Neural cell (in vitro differentiated cells): ENCODE measurements around the gene SGPP1. TPM values are rescaled to one million over a fixed set of nuclear protein-coding genes. Genes with fewer than 3 reads are reported as not detected.

ENCODE experiments used
- H2AFZ ChIP-seq: fragments of 200-600, 300-800 bp; sonication (generic), shearing (Covaris generic); 2 replicates; pipeline ENCODE4 v1.6.0; 2014; ENCODE audit warnings: low read depth, mild to moderate bottlenecking, antibody characterized with exemption, low read length, moderate library complexity
- H3F3A ChIP-seq: fragments of 200-600 bp; shearing (Covaris generic); 2 replicates; pipeline ENCODE4 v1.6.1; 2016; ENCODE audit warnings: mild to moderate bottlenecking, moderate library complexity, mixed read lengths, antibody characterized with exemption, low read length; ENCODE audit not compliant: insufficient read depth, poor library complexity, severe bottlenecking
- H3K27ac ChIP-seq: fragments of 200-600, 300-800 bp; sonication (generic), shearing (Covaris generic); 2 replicates; pipeline ENCODE4 v1.5.1; 2014; ENCODE audit warnings: mild to moderate bottlenecking, low read length, moderate library complexity
- H3K27me3 ChIP-seq: fragments of 300-800, 200-600 bp; sonication (generic), shearing (Covaris generic); 2 replicates; pipeline ENCODE4 v1.6.0; 2014; ENCODE audit warnings: mild to moderate bottlenecking, low read depth, low read length, moderate library complexity; ENCODE audit not compliant: insufficient read depth
- H3K36me3 ChIP-seq: fragments of 300-800, 200-600 bp; sonication (generic), shearing (Covaris generic); 2 replicates; pipeline ENCODE4 v1.5.1; 2014; ENCODE audit warnings: mild to moderate bottlenecking, antibody characterized with exemption, low read length, moderate library complexity; ENCODE audit not compliant: insufficient read depth
- H3K4me2 ChIP-seq: fragments of 300-800, 200-600 bp; sonication (generic), shearing (Covaris generic); 2 replicates; pipeline ENCODE4 v1.6.0; 2014; ENCODE audit warnings: mild to moderate bottlenecking, low read length
- H3K4me3 ChIP-seq: fragments of 300-800, 200-600 bp; sonication (generic), shearing (Covaris generic); 2 replicates; pipeline ENCODE4 v1.5.1; 2014; ENCODE audit warnings: mild to moderate bottlenecking, low read length, moderate library complexity
- H3K79me2 ChIP-seq: fragments of 200-600 bp; shearing (Covaris generic); replicated peaks from 2 replicates; pipeline ENCODE4 v1.6.0; 2014; ENCODE audit warnings: mild to moderate bottlenecking, low read length, moderate library complexity; ENCODE audit not compliant: insufficient read depth
- H3K9ac ChIP-seq: fragments of 300-800, 200-600 bp; sonication (generic), shearing (Covaris generic); 2 replicates; pipeline ENCODE4 v1.6.1; 2016; ENCODE audit warnings: mild to moderate bottlenecking, low read length, mixed read lengths
- H3K9me2 ChIP-seq: fragments of 200-600 bp; shearing (Covaris generic); 2 replicates; pipeline ENCODE4 v1.6.1; 2016; ENCODE audit warnings: mild to moderate bottlenecking, low read length, mixed read lengths; ENCODE audit not compliant: insufficient read depth
- H3K9me3 ChIP-seq: fragments of 200-600, 300-800 bp; sonication (generic), shearing (Covaris generic); 2 replicates; pipeline ENCODE4 v1.6.1; 2016; ENCODE audit warnings: mild to moderate bottlenecking, mixed run types, low read length, moderate library complexity, mixed read lengths
- H4K20me1 ChIP-seq: fragments of 200-600 bp; shearing (Covaris generic); 2 replicates; pipeline ENCODE4 v1.6.1; 2016; ENCODE audit warnings: mild to moderate bottlenecking, mixed run types; ENCODE audit not compliant: insufficient read depth
- EP300 ChIP-seq: fragments of 450-650 bp; conservative IDR thresholded peaks from 2 replicates; pipeline ENCODE4 v1.6.1; 2014; ENCODE audit warnings: antibody characterized with exemption, mild to moderate bottlenecking, moderate library complexity; ENCODE audit not compliant: poor library complexity, severe bottlenecking
- EZH2 ChIP-seq: fragments of 200-600, 300-800 bp; shearing (Covaris generic), sonication (generic); IDR thresholded peaks from 2 replicates; pipeline ENCODE4 v1.6.1; 2014; ENCODE audit warnings: antibody characterized with exemption, low read length, borderline replicate concordance, mild to moderate bottlenecking; ENCODE audit not compliant: insufficient read depth, poor library complexity, severe bottlenecking
- MXI1 ChIP-seq: fragments of 450-650 bp; conservative IDR thresholded peaks from 2 replicates; pipeline ENCODE4 v1.6.1; 2014; ENCODE audit warnings: antibody characterized with exemption, mild to moderate bottlenecking; ENCODE audit not compliant: poor library complexity, severe bottlenecking
- POLR2AphosphoS5 ChIP-seq: IDR thresholded peaks from 2 replicates; pipeline ENCODE4 v1.6.1; 2012
- RAD21 ChIP-seq: fragments of 450-650 bp; conservative IDR thresholded peaks from 2 replicates; pipeline ENCODE4 v1.6.1; 2014; ENCODE audit warnings: antibody characterized with exemption, mild to moderate bottlenecking, moderate library complexity
- SMC3 ChIP-seq: fragments of 450-650 bp; conservative IDR thresholded peaks from 2 replicates; pipeline ENCODE4 v1.6.1; 2014; ENCODE audit warnings: antibody characterized with exemption, mild to moderate bottlenecking, moderate library complexity; ENCODE audit not compliant: poor library complexity
- TAF1 ChIP-seq: IDR thresholded peaks from 2 replicates; pipeline ENCODE4 v1.6.1; 2012; ENCODE audit warnings: low read depth
- polyA plus RNA-seq: library from polyadenylated mRNA; depleted of rRNA; stranded (reverse); fragments of >200 nt; gene quantifications from 2 replicates; pipeline ENCODE4 v1.2.3, GENCODE V29; 2014
- TF ChIP-seq, protein P1 (sequence below): IDR thresholded peaks from 2 replicates; pipeline ENCODE4 v1.6.1; 2012; ENCODE audit warnings: borderline replicate concordance
- TF ChIP-seq, protein P2 (sequence below): fragments of 450-650 bp; IDR thresholded peaks from 2 replicates; pipeline ENCODE4 v1.5.1; 2014; ENCODE audit warnings: antibody characterized with exemption, mild to moderate bottlenecking, moderate library complexity; ENCODE audit not compliant: poor library complexity, severe bottlenecking

The SGPP1 gene
- polyA plus RNA-seq, 1 donor from 2014 or later = 17.7 TPM

DNA sequence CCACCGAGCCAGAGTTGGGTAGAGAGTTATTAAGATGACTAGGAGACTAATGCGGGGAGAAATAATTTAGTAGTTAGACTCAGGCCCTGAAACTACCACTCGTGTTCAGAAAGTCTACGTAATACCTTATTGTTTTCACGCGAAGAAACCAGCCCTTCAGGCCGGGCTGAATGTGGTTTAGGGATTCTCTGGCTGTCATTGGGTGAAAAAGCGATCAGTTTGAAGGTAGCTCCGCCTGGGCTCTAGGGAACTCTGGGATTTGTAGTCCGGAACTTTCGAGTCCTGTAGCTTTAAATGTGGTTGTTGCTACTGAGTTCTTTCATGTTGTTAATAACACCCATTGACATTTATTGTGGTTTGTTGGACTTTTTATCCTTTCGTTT is 85.6 kb downstream of the SGPP1 start:
- Histone ChIP-seq H3K4me3 (peak overlapping the region; percentile 72), H3K27me3 (no peaks in the 10 kb centered on the region), H3K9me2 (no peaks in the 10 kb centered on the region), H3K9ac (peak overlapping the region; percentile 64), H2AFZ (peak overlapping the region; percentile 58), H3F3A (no peaks in the 10 kb centered on the region), H3K36me3 (no peaks in the 10 kb centered on the region), H3K9me3 (no peaks in the 10 kb centered on the region), H3K27ac (peak overlapping the region; percentile 89), H4K20me1 (no peaks in the 10 kb centered on the region), H3K4me2 (peak overlapping the region; percentile 66), H3K79me2 (peaks cover 28% of the 10 kb centered on the region)
- TF ChIP-seq TAF1 (no peak), RAD21 (no peak), POLR2AphosphoS5 (no peak), EP300 (no peak), SMC3 (no peak), MXI1 (no peak), EZH2 (no peak)
- TF ChIP-seq, protein P1, sequence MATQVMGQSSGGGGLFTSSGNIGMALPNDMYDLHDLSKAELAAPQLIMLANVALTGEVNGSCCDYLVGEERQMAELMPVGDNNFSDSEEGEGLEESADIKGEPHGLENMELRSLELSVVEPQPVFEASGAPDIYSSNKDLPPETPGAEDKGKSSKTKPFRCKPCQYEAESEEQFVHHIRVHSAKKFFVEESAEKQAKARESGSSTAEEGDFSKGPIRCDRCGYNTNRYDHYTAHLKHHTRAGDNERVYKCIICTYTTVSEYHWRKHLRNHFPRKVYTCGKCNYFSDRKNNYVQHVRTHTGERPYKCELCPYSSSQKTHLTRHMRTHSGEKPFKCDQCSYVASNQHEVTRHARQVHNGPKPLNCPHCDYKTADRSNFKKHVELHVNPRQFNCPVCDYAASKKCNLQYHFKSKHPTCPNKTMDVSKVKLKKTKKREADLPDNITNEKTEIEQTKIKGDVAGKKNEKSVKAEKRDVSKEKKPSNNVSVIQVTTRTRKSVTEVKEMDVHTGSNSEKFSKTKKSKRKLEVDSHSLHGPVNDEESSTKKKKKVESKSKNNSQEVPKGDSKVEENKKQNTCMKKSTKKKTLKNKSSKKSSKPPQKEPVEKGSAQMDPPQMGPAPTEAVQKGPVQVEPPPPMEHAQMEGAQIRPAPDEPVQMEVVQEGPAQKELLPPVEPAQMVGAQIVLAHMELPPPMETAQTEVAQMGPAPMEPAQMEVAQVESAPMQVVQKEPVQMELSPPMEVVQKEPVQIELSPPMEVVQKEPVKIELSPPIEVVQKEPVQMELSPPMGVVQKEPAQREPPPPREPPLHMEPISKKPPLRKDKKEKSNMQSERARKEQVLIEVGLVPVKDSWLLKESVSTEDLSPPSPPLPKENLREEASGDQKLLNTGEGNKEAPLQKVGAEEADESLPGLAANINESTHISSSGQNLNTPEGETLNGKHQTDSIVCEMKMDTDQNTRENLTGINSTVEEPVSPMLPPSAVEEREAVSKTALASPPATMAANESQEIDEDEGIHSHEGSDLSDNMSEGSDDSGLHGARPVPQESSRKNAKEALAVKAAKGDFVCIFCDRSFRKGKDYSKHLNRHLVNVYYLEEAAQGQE = no peak
- TF ChIP-seq, protein P2, sequence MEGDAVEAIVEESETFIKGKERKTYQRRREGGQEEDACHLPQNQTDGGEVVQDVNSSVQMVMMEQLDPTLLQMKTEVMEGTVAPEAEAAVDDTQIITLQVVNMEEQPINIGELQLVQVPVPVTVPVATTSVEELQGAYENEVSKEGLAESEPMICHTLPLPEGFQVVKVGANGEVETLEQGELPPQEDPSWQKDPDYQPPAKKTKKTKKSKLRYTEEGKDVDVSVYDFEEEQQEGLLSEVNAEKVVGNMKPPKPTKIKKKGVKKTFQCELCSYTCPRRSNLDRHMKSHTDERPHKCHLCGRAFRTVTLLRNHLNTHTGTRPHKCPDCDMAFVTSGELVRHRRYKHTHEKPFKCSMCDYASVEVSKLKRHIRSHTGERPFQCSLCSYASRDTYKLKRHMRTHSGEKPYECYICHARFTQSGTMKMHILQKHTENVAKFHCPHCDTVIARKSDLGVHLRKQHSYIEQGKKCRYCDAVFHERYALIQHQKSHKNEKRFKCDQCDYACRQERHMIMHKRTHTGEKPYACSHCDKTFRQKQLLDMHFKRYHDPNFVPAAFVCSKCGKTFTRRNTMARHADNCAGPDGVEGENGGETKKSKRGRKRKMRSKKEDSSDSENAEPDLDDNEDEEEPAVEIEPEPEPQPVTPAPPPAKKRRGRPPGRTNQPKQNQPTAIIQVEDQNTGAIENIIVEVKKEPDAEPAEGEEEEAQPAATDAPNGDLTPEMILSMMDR = no peak

DNA sequence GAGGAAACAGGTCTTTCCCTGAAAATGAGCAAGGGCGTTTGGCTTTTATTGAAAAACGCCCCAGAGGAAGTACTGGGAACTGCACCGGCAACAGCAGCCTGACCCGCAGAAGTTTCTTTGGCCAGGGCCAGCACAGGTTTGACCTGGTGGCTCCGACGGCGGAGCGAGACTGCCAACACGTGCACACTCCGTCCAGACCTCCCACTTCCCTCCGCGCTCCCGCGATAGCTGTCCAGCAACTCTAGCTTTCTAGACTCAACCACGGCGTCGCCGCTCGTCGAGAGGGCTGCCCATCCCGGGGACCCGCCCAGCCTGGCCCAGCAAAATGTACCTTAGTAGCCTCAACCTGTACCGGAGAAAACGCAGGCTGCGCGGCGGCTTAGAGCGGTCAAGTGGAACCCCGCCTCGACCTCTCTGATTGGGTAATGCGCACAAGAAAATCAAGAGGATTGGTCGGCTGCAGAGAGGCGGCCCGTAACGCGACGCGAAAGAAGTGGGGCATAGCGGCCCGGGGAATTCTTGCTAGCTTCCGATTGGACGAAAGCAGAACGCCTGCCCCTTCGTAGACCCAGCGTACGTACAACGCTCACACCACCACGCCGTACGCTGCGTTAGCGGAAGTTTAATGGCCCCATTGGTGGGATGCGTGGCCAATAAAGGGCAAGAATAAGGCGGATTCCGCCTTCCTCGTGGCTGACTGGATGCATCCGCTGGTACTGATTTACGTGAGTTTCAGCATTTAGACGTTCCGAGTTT is 86.2 kb downstream of the SGPP1 start, which contains the start of gene WDR89:
Gene WDR89 (minus strand): TSS at position 399 of the 756 bp plus-strand sequence. CDS start 41,929 bp downstream, outside the sequence.
- TF ChIP-seq, protein P1 = peak; percentile 23
- TF ChIP-seq EP300 = peak; percentile 44
- TF ChIP-seq POLR2AphosphoS5 = peak; percentile 45
- TF ChIP-seq, protein P2 = peak; percentile 83
- TF ChIP-seq SMC3 = peak; percentile 60
- TF ChIP-seq EZH2 = no peak
- peak; percentile 97 for TF ChIP-seq MXI1
- no peak for TF ChIP-seq TAF1
- TF ChIP-seq RAD21 = peak; percentile 64
- no peaks in the 10 kb centered on the region for H4K20me1 ChIP-seq
- H3K9me2 ChIP-seq = no peaks in the 10 kb centered on the region
- peak within 1 kb of the TSS; percentile 88 for H2AFZ ChIP-seq
- no peaks in the 10 kb centered on the region for H3F3A ChIP-seq
- H3K79me2 ChIP-seq = peaks cover 30% of the 10 kb centered on the region
- H3K9me3 ChIP-seq = no peaks in the 10 kb centered on the region
- H3K27me3 ChIP-seq = no peaks in the 10 kb centered on the region
- peak within 1 kb of the TSS; percentile 72 for H3K4me3 ChIP-seq
- H3K36me3 ChIP-seq = no peaks in the 10 kb centered on the region
- H3K4me2 ChIP-seq = peak within 1 kb of the TSS; percentile 66
- H3K27ac ChIP-seq = peak within 1 kb of the TSS; percentile 89
- peak within 1 kb of the TSS; percentile 69 for H3K9ac ChIP-seq
